Measurements from ENCODE around the gene DYDC1.
"Not testable (repeated sequence)": the region's sequence is repeated elsewhere in the genome, so short reads cannot be mapped to it uniquely, and the experiment has no call there.

The DYDC1 gene

GRCh38 chr10:80356563-80356988 is at the start of gene DYDC1, which contains the start of gene DYDC2:
DYDC1 (minus strand) TSS chr10:80356755; CDS start chr10:80352601, 4,154 bp downstream.
DYDC2 (plus strand) TSS chr10:80356781; CDS start chr10:80362444, 5,663 bp downstream.
- no peak for DNase-seq (ENCODE audit: low spot score)

- DNase-seq (ENCODE audit: low spot score) = no peak
These were observed 49.6 kb upstream of the DYDC1 start for GRCh38 chr10:80406204-80406603.

GRCh38 chr10:80405626-80406025 is 49.1 kb upstream of the DYDC1 start:
- DNase-seq (ENCODE audit: low spot score) = no peak

GRCh38 chr10:80405035-80405434 is 48.5 kb upstream of the DYDC1 start:
- DNase-seq (ENCODE audit: low spot score) = no peak

GRCh38 chr10:80400136-80400804 is 43.7 kb upstream of the DYDC1 start:
- no peak for DNase-seq (ENCODE audit: low spot score)

GRCh38 chr10:80397014-80397413 is 40.5 kb upstream of the DYDC1 start:
- no peak for DNase-seq (ENCODE audit: low spot score)

GRCh38 chr10:80394358-80394916 is 37.9 kb upstream of the DYDC1 start:
- DNase-seq (ENCODE audit: low spot score) = no peak

GRCh38 chr10:80392250-80392649 is 35.7 kb upstream of the DYDC1 start:
- no peak for DNase-seq (ENCODE audit: low spot score)

GRCh38 chr10:80390740-80391139 is 34.2 kb upstream of the DYDC1 start:
- no peak for DNase-seq (ENCODE audit: low spot score)

GRCh38 chr10:80382989-80383388 is 26.4 kb upstream of the DYDC1 start:
- DNase-seq (ENCODE audit: low spot score) = peak; percentile 20

GRCh38 chr10:80380185-80380584 is 23.6 kb upstream of the DYDC1 start:
- no peak for DNase-seq (ENCODE audit: low spot score)

- DNase-seq (ENCODE audit: low spot score) = no peak
These were observed 23.1 kb upstream of the DYDC1 start for GRCh38 chr10:80379701-80380100.

- DNase-seq (ENCODE audit: low spot score) = no peak
These were observed 16.9 kb upstream of the DYDC1 start for GRCh38 chr10:80373502-80373901.

GRCh38 chr10:80372675-80373074 is 16.1 kb upstream of the DYDC1 start:
- DNase-seq (ENCODE audit: low spot score) = no peak

GRCh38 chr10:80371467-80371866 is 14.9 kb upstream of the DYDC1 start:
- no peak for DNase-seq (ENCODE audit: low spot score)

GRCh38 chr10:80365510-80365909 is 9.0 kb upstream of the DYDC1 start:
- DNase-seq (ENCODE audit: low spot score) = no peak

GRCh38 chr10:80359644-80360043 is 3.1 kb upstream of the DYDC1 start:
- DNase-seq (ENCODE audit: low spot score) = no peak

- not testable (repeated sequence) for DNase-seq (ENCODE audit: low spot score)
These were observed 2.4 kb upstream of the DYDC1 start for GRCh38 chr10:80358925-80359324.

- no peak for DNase-seq (ENCODE audit: low spot score)
These were observed 1.2 kb upstream of the DYDC1 start for GRCh38 chr10:80357851-80358125.

GRCh38 chr10:80356989-80357850 is 665 bp upstream of the DYDC1 start:
- no peak for DNase-seq (ENCODE audit: low spot score)

GRCh38 chr10:80351220-80351619 is 5.3 kb downstream of the DYDC1 start:
- no peak for DNase-seq (ENCODE audit: low spot score)

- DNase-seq (ENCODE audit: low spot score) = no peak
These were observed 6.3 kb downstream of the DYDC1 start for GRCh38 chr10:80350251-80350650.

- DNase-seq (ENCODE audit: low spot score) = no peak
These were observed 11.6 kb downstream of the DYDC1 start for GRCh38 chr10:80344912-80345311.
